HG03039 (cell line): Measurements from ENCODE around the gene ZDHHC14.

Experiments used
- ATAC-seq: cut with Tn5 transposase; IDR thresholded peaks from one replicate; pipeline ENCODE4 v1.9.1; 2021; ENCODE audit warnings: mild to moderate bottlenecking, moderate library complexity; ENCODE audit not compliant: unreplicated experiment

ZDHHC14 gene

GRCh38 chr6:157530126-157530525, 149.1 kb downstream of the ZDHHC14 start:
- ATAC-seq: no peak

GRCh38 chr6:157530724-157531168, 149.8 kb downstream of the ZDHHC14 start:
- ATAC-seq: no peak

DNA sequence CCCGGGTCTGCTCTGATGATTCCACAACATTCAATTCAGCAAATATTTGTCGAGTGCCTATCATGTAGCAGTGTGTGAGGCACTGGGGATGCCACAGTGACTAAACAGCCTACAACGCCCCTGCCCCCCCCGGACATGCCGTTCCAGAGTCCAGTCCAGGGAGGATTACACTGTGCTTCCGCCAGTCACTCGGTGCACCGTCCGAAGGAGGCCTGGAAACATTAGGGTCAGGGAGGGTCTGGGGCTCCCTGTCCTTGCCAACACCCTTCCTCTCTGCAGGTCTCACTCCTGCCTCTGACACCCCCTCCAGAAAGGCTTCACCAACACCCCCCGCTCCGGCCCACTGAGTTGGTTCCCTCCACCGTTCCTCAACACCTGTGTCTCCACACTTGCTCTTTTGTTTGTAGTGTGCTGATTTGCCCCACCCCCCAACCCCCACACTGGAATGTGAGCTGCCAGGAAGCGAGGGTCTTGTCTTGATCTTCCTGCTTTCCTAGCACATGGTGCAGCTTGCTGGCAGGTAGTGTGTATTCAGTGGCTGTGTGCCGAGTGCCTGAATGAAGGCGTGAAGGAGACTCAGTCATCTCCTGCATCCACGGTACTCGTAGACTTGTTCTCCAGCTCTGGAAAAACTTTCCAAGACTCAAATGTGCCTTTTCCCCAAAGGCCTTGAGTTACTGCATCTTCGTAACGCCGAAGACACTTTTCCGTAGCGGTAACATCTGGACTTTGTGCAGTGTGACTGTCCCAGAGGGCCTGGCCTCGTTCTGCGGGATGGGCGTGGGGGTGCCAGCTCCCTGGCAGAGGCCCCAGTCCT, 150.4 kb downstream of the ZDHHC14 start:
- no peak for ATAC-seq

- ATAC-seq: no peak
These were observed 151.0 kb downstream of the ZDHHC14 start for GRCh38 chr6:157531986-157532365.

DNA sequence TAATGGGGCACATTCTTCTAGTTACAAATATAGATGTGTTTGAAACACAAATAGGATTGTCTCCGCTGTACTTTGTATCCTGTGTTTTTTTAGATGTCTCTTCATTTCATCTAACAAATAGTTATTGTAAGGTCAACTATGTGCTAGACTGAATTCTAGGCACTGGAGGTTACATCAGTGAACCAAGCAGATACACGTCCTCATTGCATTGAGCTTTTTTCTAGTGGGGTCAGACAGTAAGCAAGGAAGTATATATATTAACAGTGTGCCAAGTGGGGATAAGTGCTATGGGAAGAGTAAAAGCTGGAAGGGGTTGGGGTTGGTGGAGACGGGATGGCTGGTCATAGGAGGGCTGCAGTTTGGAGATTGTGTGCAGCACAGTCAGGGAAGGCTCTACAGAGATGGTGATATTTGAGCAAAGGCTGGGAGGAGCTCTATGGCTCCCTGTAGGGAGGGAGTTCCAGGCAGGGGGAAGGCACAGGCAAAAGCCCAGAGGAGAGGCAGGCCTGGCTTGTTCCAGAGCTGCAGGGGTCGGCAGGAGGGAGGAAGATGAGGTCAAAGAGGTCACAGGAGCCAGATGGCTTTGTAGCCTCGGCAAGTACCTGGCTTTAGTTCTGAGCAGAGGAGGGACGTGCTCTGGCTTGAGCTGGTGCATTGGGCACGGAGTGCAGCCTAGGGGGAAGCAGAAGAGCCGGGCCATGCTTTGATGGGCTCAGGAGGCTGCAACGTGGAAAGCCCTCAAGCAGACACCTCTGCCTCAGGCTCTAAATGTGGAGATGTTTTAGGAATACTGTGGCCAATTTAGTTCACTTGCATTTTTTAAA, 152.3 kb downstream of the ZDHHC14 start:
- no peak for ATAC-seq

- no peak for ATAC-seq
These were observed 153.3 kb downstream of the ZDHHC14 start for GRCh38 chr6:157534134-157534871.

DNA sequence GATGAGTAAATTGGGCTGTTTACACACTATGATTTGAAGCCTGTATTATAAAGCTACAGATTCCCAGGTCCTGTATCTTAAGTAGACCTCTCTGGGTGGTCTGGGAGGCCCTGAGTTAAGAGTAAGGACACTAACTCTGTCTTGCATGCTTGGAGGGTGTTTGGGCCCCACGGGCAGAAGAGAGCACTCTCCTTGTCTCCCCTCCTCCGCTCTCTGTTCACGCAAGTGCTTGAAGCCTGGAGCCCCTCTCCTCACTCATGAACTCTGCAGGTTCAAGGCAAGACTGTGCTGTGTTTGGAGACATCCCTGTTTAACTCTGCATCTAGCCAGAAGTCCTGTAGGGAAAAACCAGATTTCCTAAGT, 154.0 kb downstream of the ZDHHC14 start:
- ATAC-seq: no peak

- ATAC-seq: peak; percentile 56
These were observed 154.6 kb downstream of the ZDHHC14 start for GRCh38 chr6:157535340-157536222.

DNA sequence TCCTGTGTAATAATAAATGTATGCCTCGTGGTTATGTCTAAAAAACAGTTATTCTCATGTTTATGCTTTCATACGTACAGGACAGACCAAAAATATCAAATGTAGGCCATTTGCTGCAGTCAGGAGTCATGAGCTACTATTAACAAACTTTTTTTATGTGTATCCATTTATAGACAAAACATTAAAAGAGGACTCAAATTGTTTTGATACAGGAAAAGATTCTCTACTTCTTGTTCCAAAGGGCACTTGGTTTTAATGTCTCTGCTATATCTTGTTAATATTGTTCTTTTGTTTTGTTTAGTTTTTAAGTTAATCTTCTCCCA, 155.2 kb downstream of the ZDHHC14 start:
- no peak for ATAC-seq

- ATAC-seq: no peak
These were observed 156.6 kb downstream of the ZDHHC14 start for GRCh38 chr6:157537556-157537955.

- ATAC-seq: no peak
These were observed 157.2 kb downstream of the ZDHHC14 start for GRCh38 chr6:157538168-157538567.

- ATAC-seq: no peak
These were observed 157.7 kb downstream of the ZDHHC14 start for GRCh38 chr6:157538698-157539097.

- ATAC-seq: no peak
These were observed 158.4 kb downstream of the ZDHHC14 start for GRCh38 chr6:157539421-157539822.

DNA sequence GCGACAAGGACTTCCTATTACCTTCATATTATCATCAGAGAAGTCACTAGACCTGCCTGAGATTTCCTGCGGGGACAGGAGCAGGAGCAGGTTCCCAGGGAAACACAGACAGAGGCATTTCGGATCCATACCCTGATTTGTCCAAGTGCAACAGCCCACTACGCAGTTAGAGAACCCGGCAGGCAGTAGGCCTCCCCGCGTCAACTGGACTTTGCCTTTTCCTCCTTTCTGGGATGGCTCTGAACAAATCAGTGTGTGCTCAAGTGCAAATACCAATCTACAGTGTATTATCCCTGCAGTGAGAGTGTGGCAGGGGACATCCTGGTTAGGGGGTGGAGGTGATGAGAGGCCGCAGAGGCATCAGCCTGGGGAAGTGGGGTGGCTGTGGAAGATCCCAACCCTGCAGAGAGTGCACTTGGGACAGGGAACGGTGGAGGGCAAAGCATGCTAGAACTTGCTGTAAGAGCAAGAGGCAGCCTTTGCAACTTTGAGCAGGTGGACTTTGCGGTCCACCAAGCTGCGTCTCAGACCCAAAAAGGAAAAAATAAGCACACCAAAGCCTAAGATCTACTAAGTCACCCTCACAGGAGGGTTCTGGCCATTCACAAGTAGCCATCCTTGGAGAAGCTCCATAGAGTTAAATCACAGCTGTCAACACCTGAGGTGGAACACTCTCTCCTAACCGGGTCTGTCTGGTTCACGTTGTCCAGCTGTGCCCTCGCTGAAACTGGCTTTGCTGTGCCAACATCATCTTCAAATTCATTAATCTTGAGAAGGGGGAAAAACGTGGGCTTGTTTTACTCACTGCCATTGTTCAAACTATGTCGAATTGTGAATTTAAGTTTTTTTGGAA, 159.1 kb downstream of the ZDHHC14 start:
- no peak for ATAC-seq

- ATAC-seq: no peak
These were observed 160.8 kb downstream of the ZDHHC14 start for GRCh38 chr6:157541618-157542413.

DNA sequence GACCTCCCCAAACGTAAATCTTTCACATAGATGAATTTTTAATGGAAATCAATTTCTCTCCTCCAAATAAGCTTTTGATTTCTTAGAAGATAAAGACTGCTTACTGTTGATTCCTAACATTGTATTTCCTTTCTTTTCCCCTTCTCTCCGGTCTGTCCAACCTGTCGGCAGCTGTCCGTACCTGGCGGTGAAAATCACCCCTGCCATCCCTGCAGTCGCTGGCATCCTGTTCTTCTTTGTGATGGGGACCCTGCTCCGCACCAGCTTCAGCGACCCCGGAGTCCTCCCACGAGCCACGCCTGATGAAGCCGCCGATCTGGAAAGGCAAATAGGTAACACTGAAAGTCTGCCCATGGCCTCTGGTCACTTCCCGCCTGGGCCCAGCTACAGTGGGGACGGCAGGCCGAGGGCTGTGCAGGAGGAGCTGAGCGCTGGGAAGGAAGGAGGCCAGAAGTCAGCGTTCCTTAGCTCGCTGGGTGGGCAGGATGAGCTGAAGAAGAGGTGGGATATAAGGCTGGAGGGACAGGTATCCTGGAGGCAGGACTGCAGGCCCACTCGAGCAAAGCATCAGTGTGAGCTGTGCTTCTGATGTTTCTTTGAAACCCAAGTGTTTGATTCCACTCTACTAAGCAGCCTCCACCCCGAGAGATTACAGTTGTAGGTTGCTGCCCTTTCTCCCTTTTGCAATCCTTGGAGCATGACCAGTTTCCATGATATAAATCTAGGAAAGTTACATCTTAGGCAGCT, 161.6 kb downstream of the ZDHHC14 start:
- no peak for ATAC-seq

- ATAC-seq: no peak
These were observed 165.3 kb downstream of the ZDHHC14 start for GRCh38 chr6:157546321-157546720.

- no peak for ATAC-seq
These were observed 166.1 kb downstream of the ZDHHC14 start for GRCh38 chr6:157547112-157547511.
